Lung (tissue), 12 donors: ENCODE results near the gene ITGAD. TPM values are rescaled to one million over a fixed set of nuclear protein-coding genes. Genes with fewer than 3 reads are reported as not detected.

Source experiments
- ATAC-seq: fragments of 200-7000 bp; cut with Tn5 transposase; one replicate; pipeline ENCODE4 v1.9.1; 2020; ENCODE audit warnings: moderate number of reproducible peaks; ENCODE audit not compliant: insufficient read depth, low FRiP score
- DNase-seq, 3 donors: peaks; one replicate each; pipeline ENCODE4 v3.0.0-alpha.2; 2013 to 2017
- H3K27ac ChIP-seq, 2 donors: one replicate each; pipeline ENCODE4 v1.5.1; 2013; ENCODE audit warnings: mild to moderate bottlenecking in 2 of 2, moderate library complexity in 2 of 2, control low read depth in 1 of 2, inconsistent platforms in 1 of 2, low read depth in 1 of 2, low read length in 1 of 2
- H3K27me3 ChIP-seq, 3 donors: one replicate each; pipeline ENCODE4 v1.5.1; 2013; ENCODE audit warnings: low read length in 2 of 3; ENCODE audit not compliant: control insufficient read depth in 3 of 3, insufficient read depth in 3 of 3
- H3K36me3 ChIP-seq, 4 donors: one replicate each; pipeline ENCODE4 v1.5.1; 2013; ENCODE audit warnings: low read length in 4 of 4, mild to moderate bottlenecking in 1 of 4, moderate library complexity in 1 of 4; ENCODE audit not compliant: control insufficient read depth in 4 of 4, insufficient read depth in 4 of 4
- H3K4me1 ChIP-seq, 5 donors: one replicate each; pipeline ENCODE4 v1.5.1; 2013; ENCODE audit warnings: low read length in 5 of 5, mild to moderate bottlenecking in 2 of 5, moderate library complexity in 1 of 5; ENCODE audit not compliant: control insufficient read depth in 5 of 5, insufficient read depth in 5 of 5
- H3K4me3 ChIP-seq: one replicate; pipeline ENCODE4 v1.5.1; 2013; ENCODE audit warnings: mild to moderate bottlenecking, control low read depth, moderate library complexity
- H3K9ac ChIP-seq, 2 donors: one replicate each; pipeline ENCODE4 v1.5.1; 2013; ENCODE audit warnings: low read length in 2 of 2, control low read depth in 1 of 2; ENCODE audit not compliant: insufficient read depth in 1 of 2
- H3K9me3 ChIP-seq, 4 donors: one replicate each; pipeline ENCODE4 v1.5.1; 2013; ENCODE audit warnings: low read length in 3 of 4, mild to moderate bottlenecking in 1 of 4, moderate library complexity in 1 of 4; ENCODE audit not compliant: control insufficient read depth in 4 of 4, insufficient read depth in 3 of 4
- CTCF ChIP-seq: IDR thresholded peaks from 2 replicates; pipeline ENCODE4 v1.5.1; 2012; ENCODE audit warnings: mild to moderate bottlenecking; ENCODE audit errors: control extremely low read depth, extremely low read depth
- WGBS, 2 donors: extraction: QIAGEN DNeasy Blood & Tissue Kit; methylation state at CpG; one replicate each; pipeline ENCODE4 v1.1.7; 2013; 5-methylcytosine and 5-hydroxymethylcytosine counted together
- polyA plus RNA-seq, 2 donors: library from polyadenylated mRNA; stranded (reverse); fragments of 200-250 nt; gene quantifications; one replicate each; pipeline ENCODE4 v1.2.1, GENCODE V29; 2013
- total RNA-seq, 2 donors: library from RNA; depleted of rRNA in 1 of 2; stranded (reverse); fragments of >200 nt in 1 of 2; gene quantifications; one replicate each; pipeline ENCODE4 v1.2.1, GENCODE V29; 2014 to 2021
- donor health status: control.
- donor health status: control.
- donor health status: Bipolar disorder and iron deficiency.
- donor health status: healthy.
- donor health status: DM: yes; HTN: yes; CAD: no.

Gene ITGAD
- total and polyA plus RNA-seq, 4 donors = 0.19 to 1.5 (median 0.33) TPM

- Histone ChIP-seq H3K4me3 (no peak overlapping the region), H3K27me3 (no peaks in the 10 kb centered on the region), H3K36me3 (peaks cover 0 to 3% (median 0%) of the 10 kb centered on the region in 4 donors), H3K27ac (no peak overlapping the region), H3K4me1 (peaks cover 0 to 24% (median 13%) of the 10 kb centered on the region in 5 donors), H3K9me3 (no peaks in the 10 kb centered on the region), H3K9ac (peak overlapping the region in 1 of 2 donors; percentile 13)
- TF ChIP-seq CTCF = no peak
- 85 to 87% methylated on average over 5 of the region's 5 CpGs for WGBS, 2 donors
- ATAC-seq (no peak), DNase-seq (no peak)
Observed at GRCh38 chr16:31451201-31451600, 58.1 kb downstream of the ITGAD start.

GRCh38 chr16:31451681-31452351 is 58.7 kb downstream of the ITGAD start:
- TF ChIP-seq CTCF = no peak
- no peak overlapping the region for H3K4me3 ChIP-seq
- no peaks in the 10 kb centered on the region for H3K27me3 ChIP-seq
- H3K36me3 ChIP-seq = peaks cover 0 to 6% (median 1%) of the 10 kb centered on the region in 4 donors
- peak; percentile 47 to 60 (median 51) for DNase-seq
- H3K27ac ChIP-seq = no peak overlapping the region
- ATAC-seq = peak; percentile 70
- H3K9me3 ChIP-seq = no peaks in the 10 kb centered on the region
- 47 to 49% methylated on average over 11 of the region's 11 CpGs for WGBS, 2 donors
- peaks cover under 1 to 27% (median 14%) of the 10 kb centered on the region in 5 donors for H3K4me1 ChIP-seq
- peak overlapping the region in 1 of 2 donors; percentile 13 for H3K9ac ChIP-seq

GRCh38 chr16:31452631-31453106 is 59.5 kb downstream of the ITGAD start:
- Histone ChIP-seq H3K4me1 (peaks cover 6 to 35% (median 19%) of the 10 kb centered on the region in 5 donors), H3K9me3 (no peaks in the 10 kb centered on the region), H3K4me3 (no peak overlapping the region), H3K36me3 (peaks cover 0 to 6% (median 1%) of the 10 kb centered on the region in 4 donors), H3K9ac (no peak overlapping the region), H3K27me3 (no peaks in the 10 kb centered on the region), H3K27ac (peak overlapping the region; percentile 42 to 51)
- DNase-seq (peak in 2 of 3 donors; percentile 37 to 59), ATAC-seq (no peak)
- WGBS, 2 donors = 70 to 73% methylated on average over 3 of the region's 3 CpGs
- no peak for TF ChIP-seq CTCF
